RPMI8226 (cell line): ENCODE measurements around the gene TSPAN3.
A peak's percentile ranks its signal among the peaks of the same experiment; 100 is the strongest.

ENCODE experiments used
- DNase-seq: peaks from one replicate; pipeline ENCODE4 v3.0.0-alpha.2; 2015

The TSPAN3 gene

DNA sequence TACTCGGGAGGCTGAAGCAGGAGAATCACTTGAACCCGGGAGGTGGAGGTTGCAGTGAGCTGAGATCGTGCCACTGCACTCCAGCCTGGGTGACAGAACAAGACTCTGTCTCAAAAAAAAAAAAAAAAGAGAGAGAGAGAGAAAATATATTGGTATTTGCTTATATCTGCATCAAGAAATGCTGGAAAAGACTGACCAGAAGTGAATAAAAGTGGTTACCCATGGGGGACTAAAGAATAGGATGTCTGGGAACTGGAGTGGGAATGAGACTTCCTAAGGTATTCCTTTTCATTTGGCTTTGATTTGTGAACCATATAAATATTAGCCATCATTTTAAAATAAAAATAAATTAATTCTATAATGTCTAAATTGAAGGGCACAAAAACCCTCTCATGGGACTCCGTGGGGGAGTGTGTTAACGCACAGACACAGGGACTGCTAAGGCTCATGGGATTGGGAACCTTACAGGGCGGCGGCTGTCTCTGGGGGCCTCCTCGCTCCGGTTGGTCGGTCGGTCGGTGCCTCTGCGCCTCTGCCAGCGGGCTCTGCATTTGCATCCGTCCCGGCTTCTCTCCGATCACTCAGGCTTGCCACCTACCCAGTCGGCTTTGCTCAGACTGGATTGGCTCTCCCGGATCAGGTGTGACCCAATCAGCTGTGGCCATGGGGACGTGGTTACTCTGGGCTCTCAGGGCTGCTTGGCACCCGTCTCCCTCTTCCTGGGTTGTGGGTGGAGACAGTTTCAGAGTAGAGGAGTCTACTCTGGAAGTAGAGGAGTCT is 12.7 kb upstream of the TSPAN3 start:
- peak; percentile 74 for DNase-seq

DNA sequence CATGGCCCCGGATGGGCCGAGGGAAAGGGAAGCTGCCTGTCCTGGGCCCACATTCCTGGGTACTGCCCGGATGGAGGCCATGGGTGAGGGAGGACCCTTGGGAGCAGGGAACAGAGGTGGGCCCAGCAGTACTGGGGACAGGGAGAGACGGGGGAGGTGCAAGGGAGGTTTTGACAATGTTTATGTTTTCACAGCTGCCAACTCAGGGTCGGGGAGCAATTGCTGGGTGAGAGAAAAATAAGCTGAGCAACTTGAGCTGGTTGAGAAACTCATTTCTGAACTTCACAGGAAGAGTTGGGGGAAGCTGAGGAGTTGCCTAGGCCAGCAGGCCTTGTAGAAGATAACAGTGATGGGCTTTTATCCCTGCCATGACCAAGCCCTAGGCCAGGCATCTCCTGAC is 11.1 kb upstream of the TSPAN3 start:
- no peak for DNase-seq

DNA sequence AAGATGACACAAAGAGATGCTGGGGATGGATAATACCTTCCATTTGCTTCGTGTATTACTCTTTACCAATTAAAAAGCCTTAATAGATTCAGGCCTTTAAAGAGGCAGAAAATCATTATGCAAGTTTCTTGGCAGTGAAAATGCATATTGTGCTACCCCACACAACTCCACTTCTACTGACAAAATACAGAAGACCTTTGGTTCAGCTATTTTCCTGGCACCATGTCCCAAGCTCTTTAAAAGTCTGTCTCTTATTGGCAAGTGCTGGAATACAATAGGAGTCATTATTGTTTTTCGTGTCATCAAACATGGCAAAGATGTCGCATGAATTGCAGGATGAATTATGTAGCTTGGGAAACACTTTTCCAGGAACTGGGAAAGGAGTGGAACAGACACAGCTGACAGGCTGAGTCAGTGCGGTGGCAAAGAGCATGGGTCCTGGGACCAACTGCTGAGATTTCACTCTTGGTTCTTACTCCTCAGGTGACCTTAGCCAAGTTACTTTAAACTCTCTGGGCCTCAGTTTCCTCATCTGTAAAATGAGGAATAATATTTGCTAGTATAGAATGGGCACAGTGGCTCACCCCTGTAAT is 5.5 kb upstream of the TSPAN3 start:
- no peak for DNase-seq

DNA sequence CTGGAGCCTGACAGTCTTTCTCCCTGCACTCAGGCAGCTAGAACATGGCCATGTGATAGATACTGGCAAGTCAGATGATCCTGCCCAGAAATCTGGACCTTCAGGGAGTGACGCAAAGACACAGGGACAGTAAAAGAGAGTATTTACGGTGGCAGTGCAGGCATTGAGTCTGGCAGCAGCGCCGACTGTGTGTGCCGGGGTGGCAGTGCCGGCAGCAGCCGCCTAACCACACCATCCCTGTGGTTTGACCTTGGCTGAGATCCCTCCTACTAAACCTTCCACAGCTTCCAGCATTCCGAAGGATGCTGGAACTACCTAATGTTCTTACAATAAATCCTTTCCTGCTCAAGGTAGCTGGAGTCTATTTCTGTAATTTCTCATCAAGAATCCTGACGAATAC is 4.6 kb upstream of the TSPAN3 start:
- DNase-seq, result peak; percentile 48

DNA sequence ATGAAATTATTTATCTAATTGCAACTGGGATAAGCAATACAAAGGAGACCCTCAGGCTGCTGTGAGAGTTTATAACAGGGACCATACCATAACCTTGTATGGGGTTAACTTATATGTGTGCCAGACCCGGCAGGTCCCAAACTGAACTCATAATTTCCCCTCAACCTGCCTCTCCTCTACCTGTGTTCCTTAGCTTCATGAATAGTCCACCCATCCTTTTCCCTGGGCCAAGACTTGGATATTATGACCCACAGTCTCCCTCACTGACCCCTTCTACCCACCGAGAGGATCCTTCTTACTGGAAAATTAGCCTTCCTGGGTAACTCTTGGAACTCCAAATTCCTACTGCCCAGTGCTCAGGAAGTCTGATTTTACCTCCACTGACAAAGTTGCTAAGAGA is 3.4 kb upstream of the TSPAN3 start:
- no peak for DNase-seq

DNA sequence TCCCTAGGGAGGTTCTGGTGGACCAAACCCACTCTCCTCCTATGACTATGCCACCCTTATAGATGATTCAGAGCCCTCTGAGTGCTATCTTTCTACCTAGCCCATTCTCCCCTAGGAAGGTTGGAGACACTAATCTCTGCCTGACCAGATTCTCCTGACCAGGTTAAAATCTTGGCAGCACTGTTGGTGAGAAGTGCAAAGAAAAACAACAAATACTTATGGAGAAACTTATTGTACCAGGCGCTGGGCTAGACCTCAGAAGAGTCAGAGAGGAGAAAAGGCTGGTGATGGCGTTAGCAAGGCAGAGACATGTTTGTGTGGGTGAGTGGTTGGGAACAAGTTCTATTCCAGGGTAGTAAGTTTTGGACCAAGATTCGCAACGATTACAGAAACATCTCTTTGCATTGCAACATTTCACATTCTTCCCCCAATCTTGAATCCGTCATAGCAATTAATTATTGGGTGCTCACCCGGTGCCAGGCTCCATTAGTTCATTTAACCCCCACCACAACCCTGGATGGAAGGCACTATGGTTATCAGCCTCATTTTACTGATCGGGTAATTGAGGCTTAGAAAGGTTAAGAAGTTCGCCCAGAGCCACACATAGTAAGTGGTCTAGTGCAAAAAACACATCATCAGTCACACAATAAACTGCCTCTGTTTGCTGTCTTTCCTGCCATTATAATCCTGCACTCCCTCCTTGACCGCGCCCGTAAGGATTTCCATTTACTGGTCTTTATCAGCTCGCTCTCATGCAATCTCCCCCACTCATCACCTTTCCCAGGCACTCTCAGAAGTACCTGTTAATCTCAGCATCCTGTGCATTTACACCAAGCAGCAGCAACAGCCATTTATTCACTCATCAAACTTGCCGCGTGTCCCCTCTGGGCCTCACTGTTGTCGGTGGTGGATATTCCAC is 655 bp upstream of the TSPAN3 start:
- DNase-seq, result no peak

DNA sequence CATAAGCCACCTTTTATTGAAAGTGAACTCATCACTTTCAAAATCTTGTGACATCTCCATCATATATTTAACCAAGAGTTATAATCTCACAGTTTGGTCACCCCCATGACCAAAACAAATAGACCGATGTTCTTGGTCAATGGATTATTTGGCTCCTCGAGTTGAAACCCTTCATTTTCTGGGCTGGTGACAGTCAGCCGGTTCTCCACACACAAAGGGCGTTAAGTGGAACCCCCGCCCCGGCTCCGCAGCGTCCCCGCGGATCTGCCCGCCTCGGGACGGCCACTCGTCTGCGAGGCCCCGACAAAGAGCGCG is 772 bp downstream of the TSPAN3 start:
- no peak for DNase-seq

DNA sequence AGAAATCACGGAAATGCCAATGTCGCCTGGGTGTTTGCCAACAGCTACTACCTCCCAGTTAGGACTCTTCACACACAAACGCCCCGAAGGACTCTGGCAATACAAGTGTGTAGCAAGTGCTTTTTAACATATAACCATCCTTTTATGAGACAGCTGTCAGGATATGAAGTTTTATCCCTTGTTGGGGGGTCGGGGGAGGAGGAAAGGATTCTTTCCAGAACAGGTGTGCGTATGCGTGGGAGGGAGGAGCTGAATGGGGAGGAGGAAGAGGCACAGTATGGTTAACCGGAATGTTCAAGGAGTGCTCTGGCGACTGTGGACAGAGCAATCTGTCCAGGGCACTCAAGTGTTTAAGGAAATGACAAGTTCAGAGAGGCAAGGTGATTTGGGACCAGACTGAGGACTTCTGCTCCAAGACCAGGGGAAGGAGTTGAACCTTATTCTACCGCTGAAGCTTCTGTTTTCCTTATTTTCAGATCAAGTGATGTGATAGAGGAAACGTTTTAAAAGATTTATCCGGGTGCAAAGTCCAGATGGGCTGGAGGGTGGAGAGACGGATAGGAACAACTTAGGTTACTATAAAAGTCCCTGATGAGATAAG is 1.3 kb downstream of the TSPAN3 start:
- DNase-seq, result peak; percentile 17

DNA sequence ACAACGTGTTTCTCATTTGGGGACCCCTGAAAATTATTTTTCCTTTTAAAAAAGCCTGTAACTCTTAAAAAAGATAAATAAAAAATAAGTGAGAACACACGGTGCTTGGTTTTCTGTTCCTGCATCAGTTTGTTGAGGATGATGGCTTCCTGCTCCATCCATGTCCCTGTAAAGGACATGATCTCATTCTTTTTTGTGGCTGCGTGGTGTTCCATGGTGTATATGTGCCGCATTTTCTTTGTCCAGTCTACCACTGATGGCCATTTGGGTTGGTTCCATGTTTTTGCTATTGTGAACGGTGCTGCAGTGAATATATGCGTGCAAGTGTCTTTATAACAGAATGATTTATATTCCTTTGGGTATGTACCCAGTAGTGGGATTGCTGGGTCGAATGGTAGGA is 2.3 kb downstream of the TSPAN3 start:
- no peak for DNase-seq

DNA sequence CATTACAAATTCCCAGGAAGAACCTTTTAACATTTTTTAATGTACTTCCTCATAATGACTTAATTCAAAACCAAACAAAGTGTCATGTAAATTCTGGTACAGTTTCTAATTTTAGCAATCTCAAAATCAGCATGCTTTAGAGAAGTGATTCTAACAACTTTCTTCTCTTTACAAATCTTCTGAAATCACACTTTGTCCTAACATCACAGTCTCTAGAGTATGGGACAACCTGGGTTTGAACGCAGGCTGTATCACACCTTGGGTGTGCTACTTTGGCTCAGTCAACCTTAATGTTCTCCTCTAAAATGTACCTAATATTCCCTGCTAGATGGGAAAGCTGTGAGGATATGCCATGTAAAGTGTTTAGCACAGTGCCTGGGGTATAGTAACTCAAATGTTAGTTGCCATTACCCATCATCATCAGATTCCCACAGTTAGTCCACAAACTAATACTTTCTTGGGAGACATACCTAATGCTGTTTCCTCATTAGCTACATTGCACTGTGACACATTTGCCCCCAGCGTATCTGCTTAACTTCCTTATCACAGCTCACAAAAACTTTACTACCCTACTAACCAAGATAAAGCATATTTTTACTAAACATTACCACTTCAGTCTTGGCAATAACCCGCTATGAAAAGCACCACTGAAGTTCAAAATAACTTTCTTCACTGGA is 3.1 kb downstream of the TSPAN3 start:
- no peak for DNase-seq

DNA sequence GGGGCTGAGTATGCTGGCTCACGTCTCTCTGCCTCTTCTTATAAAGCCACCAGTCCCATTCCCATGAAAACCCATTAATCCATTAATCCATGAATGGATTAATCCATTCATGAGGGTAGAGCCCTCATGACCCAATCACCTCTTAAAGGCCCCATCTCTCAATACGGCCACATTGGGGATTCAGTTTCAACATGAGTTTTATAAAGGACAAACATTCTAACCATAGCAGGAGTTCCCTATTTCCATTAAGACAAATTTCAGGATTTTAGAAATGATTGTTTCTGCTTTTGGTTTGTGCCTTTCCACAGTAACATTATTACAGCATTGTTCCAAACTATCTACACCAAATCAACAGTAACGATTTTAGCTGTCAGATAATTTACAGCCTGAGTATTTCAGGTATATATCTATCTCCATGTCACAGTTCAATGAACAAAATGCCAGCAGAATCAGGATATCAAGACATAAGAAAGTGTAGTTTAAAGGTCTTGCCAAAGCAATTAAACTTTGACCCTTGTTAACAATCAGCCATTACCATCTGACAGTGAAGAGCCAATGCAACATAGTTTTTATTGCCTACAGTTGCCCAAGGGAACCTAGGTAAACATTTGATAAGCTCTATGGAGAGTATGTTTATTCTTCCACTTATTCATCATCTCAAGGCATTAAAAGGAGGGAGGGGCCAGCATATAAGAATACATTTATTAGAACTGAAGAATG is 3.8 kb downstream of the TSPAN3 start:
- no peak for DNase-seq

DNA sequence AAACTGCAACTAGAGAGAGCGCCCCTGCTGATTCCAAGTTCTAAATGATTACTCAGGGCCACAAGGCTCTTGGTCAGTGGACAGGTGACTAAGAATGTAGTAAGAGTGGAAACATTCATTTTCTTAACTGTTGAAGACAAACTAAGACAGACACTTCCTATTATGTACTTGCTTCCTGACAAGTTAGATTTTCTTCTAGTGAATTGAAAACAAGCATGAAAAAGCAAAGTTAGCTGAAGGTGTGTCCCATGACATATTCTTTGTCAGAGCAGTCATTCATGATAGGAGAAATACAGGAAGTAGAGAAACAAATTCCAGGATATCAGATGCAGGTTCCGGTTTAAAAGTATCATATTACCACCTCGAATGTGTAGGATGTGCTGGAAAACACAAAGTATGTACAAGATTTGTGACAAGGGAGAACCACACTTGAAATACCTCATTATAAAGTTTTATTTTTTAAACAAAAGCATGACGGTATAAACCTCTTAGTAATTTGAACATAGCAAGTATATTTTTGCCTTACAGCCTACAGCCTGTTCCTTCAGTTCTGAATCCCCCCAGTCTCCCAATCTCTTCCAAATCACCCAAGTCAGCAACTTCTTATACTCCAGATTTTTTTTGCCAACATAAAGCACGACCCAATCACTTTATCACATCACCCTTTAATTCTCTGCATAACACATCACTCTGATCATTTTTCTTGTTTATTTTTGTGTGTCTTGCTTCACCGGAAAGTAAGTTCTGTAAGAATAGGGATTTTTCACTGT is 6.2 kb downstream of the TSPAN3 start:
- no peak for DNase-seq

DNA sequence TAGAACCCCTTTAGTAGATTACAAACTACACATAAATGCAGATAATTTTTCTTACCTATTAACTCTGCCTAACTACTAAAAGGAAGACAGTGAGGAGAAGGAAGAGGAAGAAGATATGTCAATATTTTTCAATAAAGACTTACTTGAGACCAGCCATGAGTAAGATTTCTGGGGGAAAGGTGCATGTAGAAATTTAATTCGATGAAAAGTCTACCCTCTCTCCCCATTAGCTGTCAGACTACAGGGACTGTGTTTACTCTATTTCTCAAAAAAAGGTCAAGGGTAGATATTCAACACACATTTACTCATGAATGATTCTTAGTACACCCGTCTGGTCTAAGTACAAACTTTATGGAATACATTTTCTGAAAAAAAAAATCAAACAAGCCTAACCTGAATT is 6.8 kb downstream of the TSPAN3 start:
- DNase-seq, result no peak

DNA sequence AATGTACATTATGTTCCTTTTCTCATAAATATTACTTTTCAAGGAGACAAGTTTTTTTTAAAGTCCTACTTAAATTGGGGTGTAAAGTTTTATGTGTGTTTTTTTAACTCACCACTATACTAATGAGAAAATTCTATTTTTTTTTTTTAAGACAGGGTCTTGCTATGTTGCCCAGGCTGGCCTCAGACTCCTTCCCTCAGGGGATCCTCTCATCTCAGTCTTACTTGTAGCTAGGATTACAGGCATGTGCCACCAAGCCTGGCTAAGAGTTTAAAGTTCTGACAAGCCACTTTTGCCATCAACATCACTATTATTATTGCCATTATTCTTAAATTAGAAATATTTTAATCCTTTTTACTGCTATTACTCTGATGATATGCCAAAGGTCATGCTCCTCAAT is 7.7 kb downstream of the TSPAN3 start:
- no peak for DNase-seq

DNA sequence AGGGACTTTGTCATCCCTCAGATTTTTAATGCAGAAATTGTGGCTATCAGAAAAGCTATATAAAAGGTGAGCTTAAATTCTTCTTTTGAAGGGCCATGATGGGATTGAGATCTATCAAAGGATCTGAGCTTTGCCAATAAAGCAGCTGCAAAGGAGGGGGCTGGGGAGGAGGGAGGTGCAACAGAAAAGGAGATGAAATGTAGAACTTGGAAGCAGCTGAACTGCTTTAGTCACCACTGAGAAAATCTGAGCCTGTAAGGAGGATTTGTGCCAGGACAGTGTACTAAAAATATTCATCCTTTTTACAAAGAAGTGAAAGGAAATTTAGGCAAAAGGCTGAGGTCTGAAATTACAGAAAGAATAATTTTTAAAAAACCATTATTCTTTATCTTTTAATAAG is 10.4 kb downstream of the TSPAN3 start:
- peak; percentile 80 for DNase-seq

DNA sequence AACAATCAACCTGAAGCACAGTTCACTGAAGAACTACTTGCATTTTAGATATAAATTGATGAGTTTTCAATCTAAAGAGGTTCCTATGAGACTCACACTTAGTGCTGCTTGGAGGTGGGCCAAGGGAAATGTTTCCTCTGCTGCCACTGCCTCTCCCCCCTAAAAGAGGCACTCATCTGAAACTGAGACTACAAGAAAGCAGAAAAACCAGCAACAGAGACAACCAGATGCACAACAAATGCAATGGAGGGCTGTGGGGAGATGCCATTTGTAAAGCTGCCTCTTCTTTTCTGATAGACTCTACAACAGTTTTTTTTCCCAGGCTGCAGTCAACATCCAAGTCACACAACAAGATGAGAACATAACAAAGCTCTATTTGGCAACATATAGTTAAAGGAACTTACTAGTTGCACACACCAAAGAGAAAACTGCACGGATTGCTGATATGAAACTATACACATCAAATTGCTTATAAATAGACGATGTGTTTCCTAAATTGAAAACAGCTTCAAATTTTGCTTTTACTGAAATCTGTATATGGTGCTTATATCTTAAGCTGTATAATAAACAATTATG is 11.0 kb downstream of the TSPAN3 start:
- peak; percentile 93 for DNase-seq

DNA sequence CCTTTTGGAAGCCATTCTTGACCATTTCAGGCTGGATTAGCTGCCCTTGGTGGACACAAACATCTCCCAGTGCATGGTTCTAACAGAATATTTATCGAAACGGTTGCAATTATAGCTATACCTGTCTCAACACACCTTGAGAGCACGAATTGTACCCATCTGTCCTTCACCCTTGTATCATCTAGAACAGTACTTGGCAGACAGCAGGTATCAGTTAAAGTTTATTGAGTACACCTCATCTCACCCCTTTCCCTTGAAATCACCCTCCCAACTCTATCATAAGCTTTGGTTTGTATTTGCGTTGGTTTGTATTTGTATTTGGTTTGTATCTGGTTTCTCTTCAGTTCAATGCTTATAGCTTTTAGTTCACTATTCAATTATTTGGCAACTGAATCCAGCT is 12.4 kb downstream of the TSPAN3 start:
- no peak for DNase-seq

DNA sequence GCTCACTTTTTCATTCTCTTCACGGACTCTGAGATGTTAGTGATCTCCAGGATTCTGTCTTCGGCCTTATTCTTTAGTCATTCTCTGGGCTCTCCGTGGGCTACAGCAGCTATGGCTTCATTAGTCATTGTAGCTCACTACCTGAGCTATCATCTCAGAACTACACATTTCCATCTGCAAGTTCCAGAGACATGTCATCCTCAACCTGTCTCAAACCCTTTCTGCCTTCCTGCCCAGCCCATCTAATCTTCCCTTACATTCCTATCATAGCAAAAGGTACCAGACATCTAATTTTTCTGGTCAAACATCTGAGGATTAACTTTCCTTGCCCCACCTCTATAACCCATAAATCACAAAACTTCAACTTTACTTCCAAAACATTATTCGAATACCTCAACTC is 13.2 kb downstream of the TSPAN3 start:
- DNase-seq, result no peak

DNA sequence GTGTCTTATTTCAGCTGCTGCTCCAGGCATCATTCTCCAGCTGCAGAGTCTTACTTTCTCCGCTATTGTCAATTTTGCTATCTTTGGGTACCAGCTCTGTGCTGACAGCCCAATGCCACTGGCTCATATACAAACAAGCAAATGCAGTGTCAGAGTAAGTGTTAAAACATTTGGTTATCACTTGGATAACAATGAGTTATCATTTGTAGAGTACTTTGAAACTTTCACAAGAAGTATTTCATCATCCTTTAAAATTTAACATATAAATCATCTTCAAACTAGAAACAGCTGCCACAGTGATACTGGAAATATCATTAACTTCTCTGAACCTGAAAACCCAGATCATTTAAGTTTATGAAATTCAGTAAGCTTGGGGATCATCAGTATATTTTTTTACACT is 13.8 kb downstream of the TSPAN3 start:
- DNase-seq, result no peak

DNA sequence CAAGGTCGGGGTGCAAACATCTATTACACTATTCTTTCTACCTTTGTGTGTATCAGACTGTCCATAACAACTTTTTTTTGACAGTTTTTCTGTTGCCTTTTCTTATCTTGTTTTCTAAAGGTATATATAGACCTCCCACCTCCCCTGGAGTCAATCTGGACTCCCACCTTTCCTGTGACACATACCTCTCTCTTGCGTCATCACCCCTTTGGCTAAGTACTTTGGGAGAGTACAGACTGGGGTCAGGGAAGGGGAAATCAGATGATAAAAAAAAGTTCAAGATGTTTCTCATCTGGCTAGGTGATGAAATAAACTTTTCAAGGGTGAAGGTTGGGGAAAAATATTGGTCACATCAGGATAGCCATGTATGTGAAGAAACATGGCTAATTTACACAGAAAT is 17.2 kb downstream of the TSPAN3 start:
- no peak for DNase-seq

DNA sequence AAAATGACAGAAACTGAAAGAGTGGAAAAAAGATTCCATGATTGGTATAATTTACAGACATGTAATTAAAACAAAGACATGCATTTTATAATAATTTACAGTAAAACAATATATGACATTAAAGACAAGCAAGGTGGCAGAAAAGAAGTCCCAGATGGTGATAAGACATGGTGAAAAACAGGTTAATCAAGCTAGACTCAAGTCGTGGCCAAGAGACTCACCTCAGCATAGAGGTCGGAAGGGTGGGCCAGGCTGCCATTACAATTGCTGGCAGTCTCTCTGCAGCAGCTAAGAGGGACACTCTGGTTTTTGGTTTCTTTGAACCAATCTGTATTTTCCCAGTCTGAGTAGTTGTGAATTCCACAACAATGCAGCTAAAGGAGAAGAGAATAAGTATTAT is 18.4 kb downstream of the TSPAN3 start:
- DNase-seq, result no peak
